HEK293 (cell line): ENCODE measurements around the gene TNNC2.

Experiments
- CTCF ChIA-PET: fragments of 350-600 bp; formaldehyde crosslinking; extraction: SDS; loops from one replicate; lab custom pipeline; 2021; ENCODE audit warnings: antibody characterized with exemption; lab: Yijun Ruan, JAX
- POLR2A ChIA-PET: fragments of 300-600 bp; formaldehyde crosslinking; extraction: SDS; loops from one replicate; lab custom pipeline; 2020; ENCODE audit warnings: antibody characterized with exemption, inconsistent platforms; lab: Yijun Ruan, JAX
- H3K27ac ChIP-seq: fragments of 200-500 bp; sonication (Bioruptor generic); 2 replicates; pipeline ENCODE4 v1.5.1; 2014; ENCODE audit warnings: low read depth, low read length, control low read depth, inconsistent platforms; ENCODE audit errors: extremely low read depth
- H3K36me3 ChIP-seq, 2 experiments: fragments of 200-500 bp in 1 of 2; sonication (Bioruptor generic) in 1 of 2; 1 replicate in 1 of 2; 2 replicates in 1 of 2; pipeline ENCODE4 v1.5.1; 2014 to 2017; ENCODE audit warnings: inconsistent platforms in 2 of 2, low read length in 2 of 2; ENCODE audit not compliant: control insufficient read depth in 2 of 2, insufficient read depth in 1 of 2
- H3K4me1 ChIP-seq: fragments of 200-500 bp; sonication (Bioruptor generic); 2 replicates; pipeline ENCODE4 v1.5.1; 2014; ENCODE audit warnings: mild to moderate bottlenecking, low read length, inconsistent platforms; ENCODE audit not compliant: control insufficient read depth, insufficient read depth
- H3K4me3 ChIP-seq: 2 replicates; pipeline ENCODE4 v1.5.1; 2011; ENCODE audit warnings: low read depth, mild to moderate bottlenecking, control low read depth, low read length, moderate library complexity
- H3K9me3 ChIP-seq: fragments of 200-500 bp; sonication (Bioruptor generic); 2 replicates; pipeline ENCODE4 v1.5.1; 2014; ENCODE audit warnings: low read depth, low read length, inconsistent platforms; ENCODE audit not compliant: control insufficient read depth, insufficient read depth
- GLIS1 ChIP-seq: fragments of 450-650 bp; formaldehyde crosslinking; IDR thresholded peaks from 2 replicates; pipeline ENCODE4 v1.5.1; 2016; ENCODE audit warnings: missing biosample characterization, missing genetic modification characterization
- GLIS2 ChIP-seq: fragments of 450-650 bp; formaldehyde crosslinking; IDR thresholded peaks from 2 replicates; pipeline ENCODE4 v1.5.1; 2016; ENCODE audit warnings: missing biosample characterization, missing genetic modification characterization
- SCRT1 ChIP-seq: fragments of 450-650 bp; formaldehyde crosslinking; IDR thresholded peaks from 2 replicates; pipeline ENCODE4 v1.5.1; 2016; ENCODE audit warnings: missing biosample characterization, missing genetic modification characterization, borderline replicate concordance
- SCRT2 ChIP-seq: fragments of 450-650 bp; formaldehyde crosslinking; IDR thresholded peaks from 2 replicates; pipeline ENCODE4 v1.5.1; 2016; ENCODE audit warnings: missing biosample characterization, missing genetic modification characterization
- SP7 ChIP-seq: fragments of 450-650 bp; formaldehyde crosslinking; IDR thresholded peaks from 2 replicates; pipeline ENCODE4 v1.5.1; 2016; ENCODE audit warnings: missing biosample characterization, missing genetic modification characterization
- ZBTB17 ChIP-seq: fragments of 450-650 bp; formaldehyde crosslinking; IDR thresholded peaks from 2 replicates; pipeline ENCODE4 v1.5.1; 2016; ENCODE audit warnings: missing biosample characterization, missing genetic modification characterization
- ZEB2 ChIP-seq: fragments of 450-650 bp; formaldehyde crosslinking; IDR thresholded peaks from 2 replicates; pipeline ENCODE4 v1.5.1; 2016; ENCODE audit warnings: missing biosample characterization, missing genetic modification characterization
- ZFP37 ChIP-seq: fragments of 450-650 bp; formaldehyde crosslinking; IDR thresholded peaks from 2 replicates; pipeline ENCODE4 v1.5.1; 2016; ENCODE audit warnings: missing biosample characterization, missing genetic modification characterization
- ZNF138 ChIP-seq: fragments of 450-650 bp; formaldehyde crosslinking; IDR thresholded peaks from 2 replicates; pipeline ENCODE4 v1.5.1; 2016; ENCODE audit warnings: missing biosample characterization, missing genetic modification characterization, borderline replicate concordance
- ZNF248 ChIP-seq: fragments of 450-650 bp; formaldehyde crosslinking; IDR thresholded peaks from 2 replicates; pipeline ENCODE4 v1.5.1; 2017; ENCODE audit warnings: missing biosample characterization, missing genetic modification characterization
- ZNF341 ChIP-seq: fragments of 450-650 bp; formaldehyde crosslinking; IDR thresholded peaks from 2 replicates; pipeline ENCODE4; 2016; ENCODE audit warnings: low read depth, missing biosample characterization, missing genetic modification characterization
- ZNF391 ChIP-seq: fragments of 450-650 bp; formaldehyde crosslinking; IDR thresholded peaks from 2 replicates; pipeline ENCODE4 v1.5.1; 2016; ENCODE audit warnings: low read depth, missing biosample characterization, missing genetic modification characterization, borderline replicate concordance
- ZNF473 ChIP-seq: fragments of 450-650 bp; formaldehyde crosslinking; IDR thresholded peaks from 2 replicates; pipeline ENCODE4 v1.5.1; 2017; ENCODE audit warnings: missing biosample characterization, missing genetic modification characterization
- ZNF514 ChIP-seq: fragments of 450-650 bp; formaldehyde crosslinking; IDR thresholded peaks from 2 replicates; pipeline ENCODE4 v1.5.1; 2016; ENCODE audit warnings: missing biosample characterization, missing genetic modification characterization
- ZNF530 ChIP-seq: fragments of 450-650 bp; formaldehyde crosslinking; IDR thresholded peaks from 2 replicates; pipeline ENCODE4 v1.5.1; 2016; ENCODE audit warnings: low read depth, missing biosample characterization, missing genetic modification characterization
- ZNF596 ChIP-seq: fragments of 450-650 bp; IDR thresholded peaks from 2 replicates; pipeline ENCODE4 v1.5.0; 2018; ENCODE audit warnings: missing biosample characterization, mild to moderate bottlenecking, missing genetic modification characterization, moderate library complexity
- ZNF600 ChIP-seq: fragments of 450-650 bp; formaldehyde crosslinking; IDR thresholded peaks from 2 replicates; pipeline ENCODE4 v1.5.1; 2016; ENCODE audit warnings: missing biosample characterization, missing genetic modification characterization
- ZNF692 ChIP-seq: fragments of 450-650 bp; formaldehyde crosslinking; IDR thresholded peaks from 2 replicates; pipeline ENCODE4 v1.5.1; 2016; ENCODE audit warnings: missing biosample characterization, missing genetic modification characterization
- ZNF768 ChIP-seq: fragments of 450-650 bp; formaldehyde crosslinking; IDR thresholded peaks from 2 replicates; pipeline ENCODE4 v1.5.1; 2018; ENCODE audit warnings: missing biosample characterization, mild to moderate bottlenecking, missing genetic modification characterization
- TF ChIP-seq, protein P1 (sequence below): fragments of 450-650 bp; formaldehyde crosslinking; IDR thresholded peaks from 2 replicates; pipeline ENCODE4 v1.5.1; 2016; ENCODE audit warnings: missing biosample characterization, missing genetic modification characterization

Gene TNNC2

DNA sequence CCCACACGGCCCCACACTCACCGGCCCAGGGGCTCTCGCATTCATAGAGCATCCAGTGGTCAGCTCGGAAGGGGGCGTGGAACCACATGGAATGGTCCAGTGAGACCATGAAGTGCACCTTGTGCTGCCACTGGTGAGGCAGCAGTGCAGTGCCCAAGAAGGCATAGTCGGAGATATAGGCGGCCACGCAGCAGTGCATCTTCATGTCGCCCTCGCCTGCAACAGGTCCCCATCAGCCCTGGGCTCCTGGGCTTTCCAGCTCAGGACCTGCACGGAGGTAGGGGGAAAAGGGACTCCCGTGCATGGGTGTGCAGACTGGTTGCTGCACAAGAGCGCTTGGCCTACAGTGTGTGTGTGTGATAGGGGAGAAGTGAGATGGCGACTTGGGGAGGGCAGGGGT lies 16.4 kb upstream of the TNNC2 start:
- H3K36me3 ChIP-seq: peaks cover 5 to 78% of the 10 kb centered on the region in 2 experiments; a peak in 2 of 3 replicates
- peak; percentile 82 for TF ChIP-seq SCRT2 (tag by site-specific recombination)
- no peak for TF ChIP-seq ZNF596 (tag by site-specific recombination)
- peak; percentile 61; the same call in 1 of the 2 replicates for TF ChIP-seq SCRT1 (tag by site-specific recombination)
- 0 out of 2 replicates have a peak, but pooled peaks have one; percentile 17 for TF ChIP-seq ZNF600 (tag by site-specific recombination)
- ChIA-PET POLR2A (no interaction called here), CTCF (no interaction called here)
- H3K9me3 ChIP-seq: no peaks in the 10 kb centered on the region
- no peaks in the 10 kb centered on the region for H3K4me1 ChIP-seq
- no peak overlapping the region for H3K27ac ChIP-seq
- no peak overlapping the region for H3K4me3 ChIP-seq

- H3K36me3 ChIP-seq: peaks cover 5 to 71% of the 10 kb centered on the region in 2 experiments; a peak in 2 of 3 replicates
- H3K4me3 ChIP-seq: no peak overlapping the region
- H3K4me1 ChIP-seq: no peaks in the 10 kb centered on the region
- TF ChIP-seq, protein P1, sequence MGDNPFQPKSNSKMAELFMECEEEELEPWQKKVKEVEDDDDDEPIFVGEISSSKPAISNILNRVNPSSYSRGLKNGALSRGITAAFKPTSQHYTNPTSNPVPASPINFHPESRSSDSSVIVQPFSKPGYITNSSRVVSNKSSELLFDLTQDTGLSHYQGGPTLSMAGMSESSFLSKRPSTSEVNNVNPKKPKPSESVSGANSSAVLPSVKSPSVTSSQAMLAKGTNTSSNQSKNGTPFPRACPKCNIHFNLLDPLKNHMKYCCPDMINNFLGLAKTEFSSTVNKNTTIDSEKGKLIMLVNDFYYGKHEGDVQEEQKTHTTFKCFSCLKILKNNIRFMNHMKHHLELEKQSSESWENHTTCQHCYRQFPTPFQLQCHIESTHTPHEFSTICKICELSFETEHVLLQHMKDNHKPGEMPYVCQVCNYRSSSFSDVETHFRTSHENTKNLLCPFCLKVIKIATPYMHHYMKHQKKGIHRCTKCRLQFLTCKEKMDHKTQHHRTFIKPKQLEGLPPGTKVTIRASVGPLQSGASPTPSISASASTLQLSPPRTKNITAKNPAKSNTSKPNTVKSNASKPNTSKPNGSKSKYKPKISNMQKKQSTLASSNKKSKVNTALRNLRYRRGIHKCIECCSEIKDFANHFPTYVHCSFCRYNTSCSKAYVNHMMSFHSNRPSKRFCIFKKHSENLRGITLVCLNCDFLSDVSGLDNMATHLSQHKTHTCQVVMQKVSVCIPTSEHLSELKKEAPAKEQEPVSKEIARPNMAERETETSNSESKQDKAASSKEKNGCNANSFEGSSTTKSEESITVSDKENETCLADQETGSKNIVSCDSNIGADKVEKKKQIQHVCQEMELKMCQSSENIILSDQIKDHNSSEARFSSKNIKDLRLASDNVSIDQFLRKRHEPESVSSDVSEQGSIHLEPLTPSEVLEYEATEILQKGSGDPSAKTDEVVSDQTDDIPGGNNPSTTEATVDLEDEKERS: no peak
- TF ChIP-seq SP7 (tag by site-specific recombination): peak; percentile 47; the same call in 1 of the 2 replicates
- TF ChIP-seq ZBTB17 (tag by site-specific recombination): 0 out of 2 replicates have a peak, but pooled peaks have one; percentile 27
- peak; percentile 64 for TF ChIP-seq ZNF341
- no peak for TF ChIP-seq ZNF473 (tag by site-specific recombination)
- no peak for TF ChIP-seq ZFP37
- no peak for TF ChIP-seq ZNF391 (tag by site-specific recombination)
- no peak for TF ChIP-seq ZNF514 (tag by site-specific recombination)
- TF ChIP-seq ZNF692 (tag by site-specific recombination): no peak
- CTCF ChIA-PET: interaction anchor here (0.8 kb wide), 1 partner anchor 43 kb away, joined by 4 read pairs; no protein-coding TSS in a partner anchor
- POLR2A ChIA-PET: interaction anchor here (0.9 to 1.3 kb wide), 3 partner anchors 12 to 92 kb away, joined by 3 to 4 read pairs (median 3); partner anchors contain the start of gene PCIF1
- H3K9me3 ChIP-seq: no peaks in the 10 kb centered on the region
- no peak overlapping the region for H3K27ac ChIP-seq
These were observed 15.2 kb upstream of the TNNC2 start for GRCh38 chr20:45842169-45842812.

GRCh38 chr20:45841407-45842129 lies 14.5 kb upstream of the TNNC2 start:
- H3K9me3 ChIP-seq: no peaks in the 10 kb centered on the region
- H3K4me3 ChIP-seq: no peak overlapping the region
- TF ChIP-seq ZNF768 (tag by site-specific recombination) (no peak), ZEB2 (tag by site-specific recombination) (no peak), ZNF530 (tag by site-specific recombination) (no peak), ZNF692 (tag by site-specific recombination) (peak; percentile 75), ZNF138 (tag by site-specific recombination) (no peak), GLIS1 (tag by site-specific recombination) (peak; percentile 69), GLIS2 (tag by site-specific recombination) (peak; percentile 31; the same call in 1 of the 2 replicates), ZNF248 (tag by site-specific recombination) (no peak)
- TF ChIP-seq, all 188 proteins: peak for 3
- no peak overlapping the region for H3K27ac ChIP-seq
- POLR2A ChIA-PET: interaction anchor here (0.6 to 1.3 kb wide), 5 partner anchors 11 to 93 kb away, joined by 3 to 4 read pairs (median 3); partner anchors contain the start of gene PCIF1
- H3K36me3 ChIP-seq: peaks cover 5 to 70% of the 10 kb centered on the region in 2 experiments; a peak in 2 of 3 replicates
- CTCF ChIA-PET: no interaction called here
- H3K4me1 ChIP-seq: no peaks in the 10 kb centered on the region
